Left ventricle myocardium inferior (tissue), 1 donor: ENCODE results near the gene ZBTB21. TPM values are rescaled to one million over a fixed set of nuclear protein-coding genes. Genes with fewer than 3 reads are reported as not detected.

ENCODE experiments used
- DNase-seq: peaks from one replicate; pipeline ENCODE4 v3.0.0-alpha.2; 2020
- H3K27ac ChIP-seq: fragments of 200-600 bp; replicated peaks from 2 replicates; pipeline ENCODE4 v1.8.0; 2021
- H3K27me3 ChIP-seq: fragments of 200-600 bp; 2 replicates; pipeline ENCODE4 v1.8.0; 2021; ENCODE audit warnings: low read depth
- H3K36me3 ChIP-seq: fragments of 200-600 bp; 2 replicates; pipeline ENCODE4 v1.8.0; 2021
- H3K4me1 ChIP-seq: fragments of 200-600 bp; 2 replicates; pipeline ENCODE4 v1.8.0; 2021
- H3K4me3 ChIP-seq: fragments of 200-600 bp; 2 replicates; pipeline ENCODE4 v1.8.0; 2021; ENCODE audit warnings: mild to moderate bottlenecking, moderate library complexity
- H3K9me3 ChIP-seq: fragments of 200-600 bp; replicated peaks from 2 replicates; pipeline ENCODE4 v1.8.0; 2021
- CTCF ChIP-seq: fragments of 200-600 bp; IDR thresholded peaks from 2 replicates; pipeline ENCODE4 v1.8.0; 2021; ENCODE audit warnings: antibody characterized with exemption, mild to moderate bottlenecking, borderline replicate concordance
- intact Hi-C: fragments of 100-400 bp; cut with micrococcal nuclease; formaldehyde crosslinking; loops from one replicate; pipeline ENCODE4 v1.11.0; 2022
- total RNA-seq: library from RNA; stranded (reverse); fragmentation: NEBNext Ultra II Directional; extraction: Animal tissue kit (Norgen Biotek cat#: 25700); gene quantifications from one replicate; pipeline ENCODE4 v1.2.1, GENCODE V29; 2021
- donor health status: DM: no; HTN: yes; CAD: no; lungs with severe emphysema.

ZBTB21 gene
- total RNA-seq, 1 donor from 2014 or later, result 4.9 TPM

- Histone ChIP-seq H3K4me1 (peaks cover 10% of the 10 kb centered on the region), H3K27me3 (peaks cover 14% of the 10 kb centered on the region), H3K9me3 (no peaks in the 10 kb centered on the region), H3K27ac (no peak overlapping the region), H3K4me3 (no peak overlapping the region), H3K36me3 (no peaks in the 10 kb centered on the region)
- no peak for TF ChIP-seq CTCF
- intact Hi-C loops, result no loop called here
- no peak for DNase-seq
These were observed 38.9 kb upstream of the ZBTB21 start for GRCh38 chr21:42048870-42049577.

GRCh38 chr21:42047821-42048613, 37.9 kb upstream of the ZBTB21 start:
- Histone ChIP-seq H3K36me3 (no peaks in the 10 kb centered on the region), H3K27ac (no peak overlapping the region), H3K4me1 (peaks cover 10% of the 10 kb centered on the region), H3K4me3 (no peak overlapping the region), H3K27me3 (peaks cover 7% of the 10 kb centered on the region), H3K9me3 (no peaks in the 10 kb centered on the region)
- intact Hi-C loops, result no loop called here
- no peak for DNase-seq
- TF ChIP-seq CTCF, result no peak

- Histone ChIP-seq H3K4me3 (no peak overlapping the region), H3K4me1 (peaks cover 10% of the 10 kb centered on the region), H3K27me3 (peaks cover 1% of the 10 kb centered on the region), H3K36me3 (no peaks in the 10 kb centered on the region), H3K27ac (no peak overlapping the region), H3K9me3 (no peaks in the 10 kb centered on the region)
- no peak for TF ChIP-seq CTCF
- intact Hi-C loops, result no loop called here
- no peak for DNase-seq
These were observed 34.8 kb upstream of the ZBTB21 start for GRCh38 chr21:42044871-42045495.

- Histone ChIP-seq H3K9me3 (no peaks in the 10 kb centered on the region), H3K4me3 (no peak overlapping the region), H3K27ac (no peak overlapping the region), H3K27me3 (peaks cover 8% of the 10 kb centered on the region), H3K4me1 (peaks cover 10% of the 10 kb centered on the region), H3K36me3 (no peaks in the 10 kb centered on the region)
- DNase-seq, result no peak
- intact Hi-C loops, result no loop called here
- TF ChIP-seq CTCF, result no peak
These were observed 33.8 kb upstream of the ZBTB21 start for GRCh38 chr21:42043961-42044360.

GRCh38 chr21:42043201-42043895, 33.2 kb upstream of the ZBTB21 start:
- Histone ChIP-seq H3K9me3 (no peaks in the 10 kb centered on the region), H3K4me3 (no peak overlapping the region), H3K27me3 (peaks cover 8% of the 10 kb centered on the region), H3K27ac (no peak overlapping the region), H3K4me1 (peaks cover 8% of the 10 kb centered on the region), H3K36me3 (no peaks in the 10 kb centered on the region)
- no peak for TF ChIP-seq CTCF
- intact Hi-C loops, result no loop called here
- DNase-seq, result no peak
